SU-DHL-6 (cell line): Measurements from ENCODE around the gene SLC38A10.

Experiments used
- H2AFZ ChIP-seq: fragments of 200-600 bp; sonication (generic); 2 replicates; pipeline ENCODE4 v1.6.1; 2014; ENCODE audit warnings: low read depth, mild to moderate bottlenecking, moderate library complexity, mixed read lengths, antibody characterized with exemption, low read length; ENCODE audit not compliant: severe bottlenecking
- H3F3A ChIP-seq: fragments of 200-600 bp; shearing (Covaris generic); 2 replicates; pipeline ENCODE4 v1.6.0; 2016; ENCODE audit warnings: antibody characterized with exemption, mild to moderate bottlenecking; ENCODE audit not compliant: insufficient read depth
- H3K27ac ChIP-seq: fragments of 200-600 bp; sonication (generic); 2 replicates; pipeline ENCODE4 v1.5.1; 2016; ENCODE audit warnings: low read depth, mild to moderate bottlenecking, low read length, moderate library complexity, mixed read lengths
- H3K27me3 ChIP-seq: fragments of 200-600 bp; sonication (generic), shearing (Covaris generic); 2 replicates; pipeline ENCODE4 v1.6.0; 2014; ENCODE audit warnings: mild to moderate bottlenecking, low read length
- H3K36me3 ChIP-seq: fragments of 200-600 bp; sonication (generic); 2 replicates; pipeline ENCODE4 v1.6.1; 2014; ENCODE audit warnings: mild to moderate bottlenecking, low read length, mixed read lengths
- H3K4me2 ChIP-seq: fragments of 300-600, 200-600 bp; shearing (Covaris generic), sonication (generic); 2 replicates; pipeline ENCODE4 v1.6.0; 2014; ENCODE audit warnings: low read length, low read depth, mild to moderate bottlenecking; ENCODE audit not compliant: poor library complexity, severe bottlenecking
- H3K4me3 ChIP-seq: fragments of 200-600 bp; sonication (generic); 2 replicates; pipeline ENCODE4 v1.5.1; 2014; ENCODE audit warnings: antibody characterized with exemption, low read length, mild to moderate bottlenecking, mixed read lengths; ENCODE audit not compliant: insufficient read depth, poor library complexity, severe bottlenecking
- H3K79me2 ChIP-seq: fragments of 200-600 bp; sonication (generic); 2 replicates; pipeline ENCODE4 v1.6.1; 2014; ENCODE audit warnings: mild to moderate bottlenecking, low read length, moderate library complexity; ENCODE audit not compliant: insufficient read depth
- H3K9ac ChIP-seq: fragments of 200-600 bp; sonication (generic); 2 replicates; pipeline ENCODE4 v1.7.0; 2014; ENCODE audit warnings: mild to moderate bottlenecking, low read length
- H3K9me2 ChIP-seq: fragments of 200-600 bp; sonication (generic); replicated peaks from 2 replicates; pipeline ENCODE4 v1.6.1; 2014; ENCODE audit warnings: low read length; ENCODE audit not compliant: insufficient read depth
- H3K9me3 ChIP-seq: fragments of 200-600 bp; sonication (generic); 2 replicates; pipeline ENCODE4 v1.6.1; 2014; ENCODE audit warnings: low read length, mixed read lengths; ENCODE audit not compliant: insufficient read depth
- H4K20me1 ChIP-seq: fragments of 200-600 bp; sonication (generic); 2 replicates; pipeline ENCODE4 v1.6.1; 2014; ENCODE audit warnings: low read depth, mild to moderate bottlenecking, antibody characterized with exemption, low read length, moderate library complexity, mixed read lengths
- EZH2phosphoT487 ChIP-seq: fragments of 200-600 bp; sonication (generic), shearing (Covaris generic); conservative IDR thresholded peaks from 2 replicates; pipeline ENCODE4 v1.6.1; 2018; ENCODE audit warnings: mild to moderate bottlenecking, antibody characterized with exemption, low read length, moderate library complexity, mixed read lengths
- TF ChIP-seq, protein P1 (sequence below): fragments of 200-600 bp; sonication (generic); IDR thresholded peaks from one replicate; pipeline ENCODE4 v1.5.1; 2017; ENCODE audit warnings: antibody characterized with exemption, mild to moderate bottlenecking, low read length, moderate library complexity; ENCODE audit not compliant: insufficient read depth, poor library complexity, severe bottlenecking

SLC38A10 gene

DNA sequence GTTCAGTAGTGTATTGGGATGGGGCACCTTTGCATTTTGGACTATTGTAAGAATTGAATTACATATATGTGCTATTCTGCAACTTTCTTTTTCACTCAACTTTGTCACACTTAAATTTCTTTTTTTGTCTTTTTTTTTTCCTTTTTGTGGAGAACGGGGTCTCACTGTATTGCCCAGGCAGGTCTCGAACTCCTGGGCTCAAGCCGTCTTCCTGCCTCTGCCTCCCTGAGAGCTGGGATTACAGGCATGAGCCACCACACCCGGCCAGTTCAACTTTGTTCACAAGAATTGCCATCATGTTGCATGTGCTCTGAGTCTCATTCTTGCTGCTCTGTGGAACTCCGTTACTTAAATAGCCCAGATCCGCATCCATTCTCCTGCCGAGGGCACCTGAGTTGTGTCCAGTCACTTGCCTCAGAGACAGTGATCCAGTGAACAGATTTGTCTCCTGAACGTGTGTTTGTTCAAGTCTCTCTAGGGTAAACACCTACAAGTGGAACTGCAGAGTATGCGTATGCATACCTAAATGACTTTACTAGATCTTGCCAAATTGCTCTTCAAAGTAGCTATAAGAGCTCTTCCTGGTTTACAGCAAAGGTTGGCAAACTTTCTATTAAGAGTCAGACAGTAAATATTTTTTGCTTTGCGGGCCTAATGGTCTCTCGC is 3.4 kb upstream of the SLC38A10 start:
- H3K79me2 ChIP-seq, result no peaks in the 10 kb centered on the region
- no peaks in the 10 kb centered on the region for H3K36me3 ChIP-seq
- H3K9me2 ChIP-seq, result no peaks in the 10 kb centered on the region
- no peaks in the 10 kb centered on the region for H3F3A ChIP-seq
- no peak overlapping the region for H3K4me2 ChIP-seq
- no peaks in the 10 kb centered on the region for H4K20me1 ChIP-seq
- no peak overlapping the region for H3K9ac ChIP-seq
- no peaks in the 10 kb centered on the region for H3K9me3 ChIP-seq
- no peak overlapping the region for H3K4me3 ChIP-seq
- no peaks in the 10 kb centered on the region for H3K27me3 ChIP-seq
- H2AFZ ChIP-seq, result no peak overlapping the region
- TF ChIP-seq, protein P1, sequence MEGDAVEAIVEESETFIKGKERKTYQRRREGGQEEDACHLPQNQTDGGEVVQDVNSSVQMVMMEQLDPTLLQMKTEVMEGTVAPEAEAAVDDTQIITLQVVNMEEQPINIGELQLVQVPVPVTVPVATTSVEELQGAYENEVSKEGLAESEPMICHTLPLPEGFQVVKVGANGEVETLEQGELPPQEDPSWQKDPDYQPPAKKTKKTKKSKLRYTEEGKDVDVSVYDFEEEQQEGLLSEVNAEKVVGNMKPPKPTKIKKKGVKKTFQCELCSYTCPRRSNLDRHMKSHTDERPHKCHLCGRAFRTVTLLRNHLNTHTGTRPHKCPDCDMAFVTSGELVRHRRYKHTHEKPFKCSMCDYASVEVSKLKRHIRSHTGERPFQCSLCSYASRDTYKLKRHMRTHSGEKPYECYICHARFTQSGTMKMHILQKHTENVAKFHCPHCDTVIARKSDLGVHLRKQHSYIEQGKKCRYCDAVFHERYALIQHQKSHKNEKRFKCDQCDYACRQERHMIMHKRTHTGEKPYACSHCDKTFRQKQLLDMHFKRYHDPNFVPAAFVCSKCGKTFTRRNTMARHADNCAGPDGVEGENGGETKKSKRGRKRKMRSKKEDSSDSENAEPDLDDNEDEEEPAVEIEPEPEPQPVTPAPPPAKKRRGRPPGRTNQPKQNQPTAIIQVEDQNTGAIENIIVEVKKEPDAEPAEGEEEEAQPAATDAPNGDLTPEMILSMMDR, result no peak
- H3K27ac ChIP-seq, result no peak overlapping the region

- Histone ChIP-seq H3K79me2 (peaks cover 8% of the 10 kb centered on the region), H3K9me3 (no peaks in the 10 kb centered on the region), H3K4me3 (peak overlapping the region; percentile 62), H3K9ac (peak overlapping the region; percentile 96), H3K27ac (peak overlapping the region; percentile 21; the same call in 1 of the 2 replicates), H3K27me3 (no peaks in the 10 kb centered on the region), H3K36me3 (no peaks in the 10 kb centered on the region), H3K9me2 (no peaks in the 10 kb centered on the region), H3K4me2 (peak overlapping the region; percentile 80), H4K20me1 (no peaks in the 10 kb centered on the region), H2AFZ (peak overlapping the region; percentile 76), H3F3A (no peaks in the 10 kb centered on the region)
- TF ChIP-seq, protein P1, result peak; percentile 20
- TF ChIP-seq EZH2phosphoT487, result no peak
Measured at GRCh38 chr17:81295676-81296381, 722 bp upstream of the SLC38A10 start.

GRCh38 chr17:81294512-81295030 is 536 bp downstream of the SLC38A10 start:
- Histone ChIP-seq H3K36me3 (no peaks in the 10 kb centered on the region), H3K9ac (peak overlapping the region; percentile 96), H4K20me1 (no peaks in the 10 kb centered on the region), H3K4me3 (peak overlapping the region; percentile 62), H3K9me3 (no peaks in the 10 kb centered on the region), H3K9me2 (no peaks in the 10 kb centered on the region), H3K4me2 (peak overlapping the region; percentile 80), H3K27me3 (no peaks in the 10 kb centered on the region), H3K27ac (peak overlapping the region; percentile 38), H2AFZ (peak overlapping the region; percentile 76), H3K79me2 (peaks cover 18% of the 10 kb centered on the region), H3F3A (no peaks in the 10 kb centered on the region)
- no peak for TF ChIP-seq EZH2phosphoT487
- TF ChIP-seq, protein P1, result no peak
